K562 (cell line): ENCODE results near the gene NEDD4L. TPM values are rescaled to one million over a fixed set of nuclear protein-coding genes. Genes with fewer than 3 reads are reported as not detected.

Experiments
- CBX8 ChIP-seq: fragments of 200-600 bp; sonication (generic); IDR thresholded peaks from 2 replicates; pipeline ENCODE4 v1.6.1; 2012; ENCODE audit warnings: borderline replicate concordance, mixed run types, low read depth, mild to moderate bottlenecking, moderate library complexity, mixed read lengths, low read length, control low read depth, inconsistent platforms; ENCODE audit not compliant: poor library complexity, severe bottlenecking; ENCODE audit errors: extremely low read depth
- CHAMP1 ChIP-seq: fragments of 450-650 bp; IDR thresholded peaks from 2 replicates; pipeline ENCODE4 v1.6.1; 2016; ENCODE audit warnings: mild to moderate bottlenecking
- FOXA1 ChIP-seq: fragments of 450-650 bp; IDR thresholded peaks from 2 replicates; pipeline ENCODE4 v1.6.1; 2016; ENCODE audit warnings: mild to moderate bottlenecking, borderline replicate concordance
- FOXJ2 ChIP-seq: fragments of 200-800 bp; sonication (Bioruptor generic); IDR thresholded peaks from 2 replicates; pipeline ENCODE4 v1.6.1; 2016; ENCODE audit warnings: missing genetic modification characterization, missing compliant biosample characterization
- FOXP4 ChIP-seq: sonication (generic); formaldehyde crosslinking; IDR thresholded peaks from 2 replicates; pipeline ENCODE4 v1.8.0; 2022; ENCODE audit warnings: mild to moderate bottlenecking, missing genetic modification reagents, borderline replicate concordance
- HCFC1 ChIP-seq: IDR thresholded peaks from 2 replicates; pipeline ENCODE4 v1.6.1; 2012; ENCODE audit warnings: low read depth, low read length, improper control_type of control experiment
- HMGN3 ChIP-seq: IDR thresholded peaks from 2 replicates; pipeline ENCODE4 v1.6.1; 2011; ENCODE audit warnings: borderline replicate concordance, low read depth, mild to moderate bottlenecking, mixed read lengths, low read length; ENCODE audit not compliant: insufficient read length; ENCODE audit errors: extremely low read depth
- IRF9 ChIP-seq: fragments of 450-650 bp; IDR thresholded peaks from 2 replicates; pipeline ENCODE4 v1.6.1; 2016; ENCODE audit warnings: missing biosample characterization, missing genetic modification characterization
- MNT ChIP-seq, 2 experiments: fragments of 450-650 bp; conservative IDR thresholded peaks; 2 replicates each; pipeline ENCODE4 v1.6.1; 2017; ENCODE audit warnings: mild to moderate bottlenecking in 2 of 2, moderate library complexity in 2 of 2
- NKRF ChIP-seq: fragments of 450-650 bp; IDR thresholded peaks from 2 replicates; pipeline ENCODE4 v1.6.1; 2016; ENCODE audit warnings: borderline replicate concordance
- SMARCE1 ChIP-seq: fragments of 450-650 bp; IDR thresholded peaks from 2 replicates; pipeline ENCODE4 v1.7.1; 2016; ENCODE audit warnings: mild to moderate bottlenecking
- TCF7L2 ChIP-seq: fragments of 150-350 bp; IDR thresholded peaks from 2 replicates; pipeline ENCODE4 v1.6.1; 2016; ENCODE audit warnings: low read depth, mild to moderate bottlenecking, low read length, moderate library complexity
- TRIM24 ChIP-seq, 2 experiments: fragments of 450-650 bp; IDR thresholded peaks; 2 replicates each; pipeline ENCODE4 v1.6.1; 2016
- ZNF133 ChIP-seq: fragments of 250-450 bp; sonication (Bioruptor Pico); IDR thresholded peaks from 2 replicates; pipeline ENCODE4 v1.4.0; 2020; ENCODE audit warnings: mild to moderate bottlenecking
- polyA plus RNA-seq, 8 experiments: library from polyadenylated mRNA; depleted of rRNA in 4 of 8; stranded (reverse) in 5 of 8; unstranded in 3 of 8; fragments of >200 nt; fragmentation: Nextera tagmentation in 2 of 8; fragmentation: Illumina TruSeq in 1 of 8; extraction: Ambion mirVana in 2 of 8; extraction: Trizol in 1 of 8; gene quantifications; 2 replicates each; pipeline versions ENCODE4 v1.2.1 to v1.2.3, GENCODE V29; 2011 to 2014; ENCODE audit warnings: inconsistent platforms in 1 of 8, missing spikeins in 1 of 8
- total RNA-seq, 7 experiments: library from RNA; depleted of rRNA in 6 of 7; stranded (reverse); fragments of >200 nt in 6 of 7; fragmentation: Illumina TruSeq in 2 of 7; extraction: Trizol in 2 of 7; gene quantifications; 2 replicates each; pipeline versions ENCODE4 v1.2.1 to v1.2.3, GENCODE V29; 2011 to 2021; ENCODE audit warnings: low replicate concordance in 1 of 7

NEDD4L gene
- total and polyA plus RNA-seq, 9 of the 15 experiments (the other 6 are each of a cell fraction or from before 2014, with no cell fraction given) = 8.1 to 33.4 (median 19.9) TPM

- TF ChIP-seq CHAMP1 = no peak
- no peak for TF ChIP-seq TCF7L2
- TF ChIP-seq FOXJ2 = no peak
- no peak for TF ChIP-seq NKRF
- no peak; a peak in 1 of 4 replicates for TF ChIP-seq MNT (conservative IDR thresholded peaks at IDR 0.05)
- TF ChIP-seq IRF9 (tag) = no peak
- TF ChIP-seq HCFC1 = no peak
- no peak for TF ChIP-seq FOXA1
- no peak for TF ChIP-seq FOXP4 (CRISPR knock-in tag)
- TF ChIP-seq HMGN3 = no peak
- no peak for TF ChIP-seq ZNF133 (CRISPR knock-in tag)
- TF ChIP-seq SMARCE1 = peak; percentile 79
- no peak for TF ChIP-seq CBX8
- peak in 1 of 2 experiments; percentile 65; a peak in 2 of 4 replicates for TF ChIP-seq TRIM24 (IDR thresholded peaks at IDR 0.05)
Observed at GRCh38 chr18:58087928-58088690, 44.1 kb downstream of the NEDD4L start (continued).
